Stomach (tissue), 4 donors: ENCODE data around the gene MST1.

Experiments used
- CTCF ChIP-seq, 7 experiments: fragments of 450-650 bp in 4 of 7; fragments of 200-600 bp in 3 of 7; sonication (generic) in 3 of 7; IDR thresholded peaks; one replicate each; pipeline ENCODE4 v1.5.1; 2016 to 2019; ENCODE audit warnings: antibody characterized with exemption in 7 of 7, control low read depth in 2 of 7, mild to moderate bottlenecking in 1 of 7
- EP300 ChIP-seq: sonication (generic); formaldehyde crosslinking; IDR thresholded peaks from one replicate; pipeline ENCODE4 v1.6.1; 2017; ENCODE audit warnings: antibody characterized with exemption
- POLR2A ChIP-seq, 4 donors: fragments of 450-650 bp; IDR thresholded peaks; one replicate each; pipeline ENCODE4 v1.6.1; 2016; ENCODE audit warnings: antibody characterized with exemption in 4 of 4, control low read depth in 2 of 4, mild to moderate bottlenecking in 1 of 4, moderate library complexity in 1 of 4
- POLR2AphosphoS5 ChIP-seq, 3 donors: sonication (generic); formaldehyde crosslinking; IDR thresholded peaks; one replicate each; pipeline ENCODE4 v1.6.1; 2016; ENCODE audit warnings: antibody characterized with exemption in 3 of 3

GRCh38 chr3:49659756-49660155 lies 29.5 kb downstream of the MST1 start:
- no peak for TF ChIP-seq POLR2A (IDR thresholded peaks at IDR 0.05)
- TF ChIP-seq CTCF (IDR thresholded peaks at IDR 0.05): no peak
- no peak for TF ChIP-seq POLR2AphosphoS5 (IDR thresholded peaks at IDR 0.05)
- no peak for TF ChIP-seq EP300
